GM21390 (cell line): ENCODE results near the gene WAPL.

ENCODE experiments used
- ATAC-seq: cut with Tn5 transposase; IDR thresholded peaks from one replicate; pipeline ENCODE4 v1.9.1; 2021; ENCODE audit not compliant: unreplicated experiment

Gene WAPL

GRCh38 chr10:86411852-86412560 is 109.6 kb downstream of the WAPL start:
- peak; percentile 2 for ATAC-seq

GRCh38 chr10:86411281-86411841 is 110.2 kb downstream of the WAPL start:
- peak; percentile 48 for ATAC-seq

GRCh38 chr10:86410542-86411124 is 111.0 kb downstream of the WAPL start:
- ATAC-seq: no peak

- ATAC-seq: no peak
Measured at GRCh38 chr10:86409183-86409582, 112.4 kb downstream of the WAPL start.

GRCh38 chr10:86403183-86403797 is 118.3 kb downstream of the WAPL start:
- ATAC-seq: no peak

GRCh38 chr10:86402283-86402941 is 119.2 kb downstream of the WAPL start:
- ATAC-seq: no peak

- ATAC-seq: no peak
Measured at GRCh38 chr10:86401588-86402282, 119.9 kb downstream of the WAPL start.

GRCh38 chr10:86400705-86401587 is 120.6 kb downstream of the WAPL start:
- ATAC-seq: peak; percentile 33

- peak; percentile 88 for ATAC-seq
Measured at GRCh38 chr10:86399879-86400704, 121.5 kb downstream of the WAPL start.

GRCh38 chr10:86399514-86399878 is 122.1 kb downstream of the WAPL start:
- no peak for ATAC-seq

- ATAC-seq: no peak
Measured at GRCh38 chr10:86397120-86397519, 124.5 kb downstream of the WAPL start.

- ATAC-seq: no peak
Measured at GRCh38 chr10:86393862-86394455, 127.6 kb downstream of the WAPL start.

- no peak for ATAC-seq
Measured at GRCh38 chr10:86393362-86393761, 128.2 kb downstream of the WAPL start.

- peak; percentile 63 for ATAC-seq
Measured at GRCh38 chr10:86392723-86393094, 128.9 kb downstream of the WAPL start.

GRCh38 chr10:86391986-86392722 is 129.4 kb downstream of the WAPL start:
- ATAC-seq: peak; percentile 14

- ATAC-seq: no peak
Measured at GRCh38 chr10:86391236-86391840, 130.3 kb downstream of the WAPL start.

- ATAC-seq: no peak
Measured at GRCh38 chr10:86390337-86391120, 131.1 kb downstream of the WAPL start.
